Left hindlimb (tissue), 1 donor: ENCODE results near the gene CLMN.
A peak's percentile ranks its signal among the peaks of the same experiment; 100 is the strongest.
"Not testable (repeated sequence)": the region's sequence is repeated elsewhere in the genome, so short reads cannot be mapped to it uniquely, and the experiment has no call there.

Source experiments
- DNase-seq: peaks from one replicate; pipeline ENCODE4 v3.0.0-alpha.2; 2018

The CLMN gene

DNA sequence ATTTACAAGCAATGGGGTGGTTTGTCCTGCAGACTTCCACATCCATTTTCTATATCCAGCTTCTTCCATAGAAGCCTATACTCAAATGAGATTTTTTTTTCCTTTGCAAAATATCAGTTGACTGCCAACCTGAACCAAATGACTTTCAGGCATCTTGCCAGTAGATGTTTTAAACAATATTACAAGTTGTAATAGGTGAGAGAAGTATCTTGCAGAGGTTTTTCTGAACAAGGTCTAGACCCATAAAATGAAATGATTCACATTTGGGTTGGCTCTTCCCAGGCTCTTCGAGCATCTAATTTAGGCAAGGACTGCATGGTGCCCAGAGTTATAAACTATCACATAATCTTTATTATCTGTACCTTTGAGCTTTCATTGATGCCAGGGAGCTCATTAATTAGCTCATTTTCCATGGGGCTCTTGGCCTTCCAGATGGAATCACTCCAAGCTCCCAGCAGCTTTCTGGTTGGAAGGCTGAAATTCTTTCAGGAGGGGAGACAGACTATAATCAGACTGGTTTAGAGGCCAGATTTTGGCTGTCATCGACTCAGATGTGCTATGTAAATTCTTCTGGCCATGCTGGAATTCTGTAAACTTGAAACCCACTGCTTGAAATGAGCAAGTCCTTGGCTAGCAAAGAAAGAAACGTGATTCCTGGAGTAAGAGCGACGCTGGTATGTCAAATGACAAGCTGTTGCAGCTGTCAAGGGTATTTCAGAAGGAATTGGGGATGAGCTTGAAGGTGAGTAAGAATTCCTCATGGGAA is 130.2 kb downstream of the CLMN start:
- peak; percentile 54 for DNase-seq

DNA sequence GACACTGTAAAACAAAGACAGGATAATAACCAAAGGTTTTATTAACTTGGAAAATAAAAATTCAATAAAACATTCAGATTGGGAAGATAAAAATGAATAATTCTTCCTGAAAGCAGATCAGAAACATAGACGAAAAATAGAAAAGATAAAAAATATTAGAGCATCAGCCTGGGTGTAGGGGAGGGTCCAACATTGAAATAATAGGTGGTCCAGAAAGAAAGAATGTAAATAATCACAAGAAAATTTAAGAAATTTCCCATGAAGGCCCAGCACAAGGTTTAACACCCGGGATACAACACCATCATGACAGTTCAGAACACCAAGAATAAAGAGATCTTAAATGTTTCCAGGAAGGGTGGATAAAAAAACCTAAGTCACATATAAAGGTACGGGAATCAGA is 131.3 kb downstream of the CLMN start:
- DNase-seq = no peak

DNA sequence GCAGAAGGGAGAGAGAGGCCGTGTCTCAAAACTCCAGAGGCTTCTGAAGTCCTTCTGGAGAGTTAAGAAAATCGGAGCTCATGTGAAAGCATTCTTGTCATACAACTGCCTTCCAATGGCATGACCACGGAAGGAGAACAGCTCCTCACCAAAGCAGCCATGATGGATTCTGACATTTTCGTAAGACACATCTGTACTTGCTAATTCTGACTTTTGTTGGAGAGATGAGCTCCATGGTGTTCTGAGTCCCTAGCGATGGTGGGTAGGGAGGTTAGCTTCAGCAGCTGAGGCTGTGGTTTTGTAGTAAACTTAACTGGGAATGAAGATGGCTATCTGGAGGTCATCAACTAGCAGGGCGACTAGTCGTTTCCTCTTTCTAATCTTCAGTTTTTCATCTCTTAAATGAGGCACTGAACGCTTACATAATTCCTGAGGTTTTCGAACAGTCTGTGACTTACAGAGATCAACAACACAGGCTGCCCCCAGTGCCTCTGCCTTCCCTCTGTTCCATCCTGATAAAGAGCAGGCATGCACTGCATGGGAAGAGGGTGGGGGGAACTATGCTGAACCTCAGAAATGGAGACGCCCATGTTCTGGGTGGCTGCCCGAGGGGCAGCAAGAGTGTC is 133.8 kb downstream of the CLMN start:
- DNase-seq = no peak

DNA sequence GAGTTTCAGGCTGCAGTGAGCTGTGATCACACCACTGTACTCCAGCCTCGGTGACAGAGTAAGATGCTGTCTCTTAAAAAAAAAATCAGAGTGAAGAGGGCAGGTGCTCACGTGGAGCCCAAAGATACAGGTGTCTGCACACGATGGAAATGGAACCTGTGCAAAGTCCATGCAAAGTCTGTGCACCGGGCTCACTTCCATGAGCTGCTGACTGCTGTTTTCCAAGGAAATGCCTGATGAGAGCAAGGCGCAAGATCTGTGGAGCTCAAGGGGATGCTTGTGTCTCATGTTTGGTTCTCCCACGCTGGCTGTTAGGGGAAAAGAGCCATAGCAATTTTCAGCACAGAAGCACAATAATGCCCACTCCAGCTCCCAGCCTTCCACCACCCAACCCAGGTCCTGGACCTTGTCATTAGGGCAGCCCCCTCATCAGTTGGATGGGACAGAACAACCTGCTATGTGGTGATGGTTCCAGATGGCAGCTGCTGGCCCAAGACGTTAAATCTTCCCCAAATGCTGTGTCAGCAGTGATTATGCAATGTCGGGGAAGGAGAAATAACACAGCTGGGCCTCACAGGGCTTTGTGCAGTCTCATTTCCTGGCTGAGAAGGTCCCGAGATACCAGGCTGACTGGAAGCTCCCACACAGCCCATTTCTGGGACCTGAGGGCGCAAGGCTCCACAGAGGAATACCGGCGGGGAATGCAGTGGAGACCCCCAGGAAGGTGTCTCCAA is 134.5 kb downstream of the CLMN start:
- no peak for DNase-seq

DNA sequence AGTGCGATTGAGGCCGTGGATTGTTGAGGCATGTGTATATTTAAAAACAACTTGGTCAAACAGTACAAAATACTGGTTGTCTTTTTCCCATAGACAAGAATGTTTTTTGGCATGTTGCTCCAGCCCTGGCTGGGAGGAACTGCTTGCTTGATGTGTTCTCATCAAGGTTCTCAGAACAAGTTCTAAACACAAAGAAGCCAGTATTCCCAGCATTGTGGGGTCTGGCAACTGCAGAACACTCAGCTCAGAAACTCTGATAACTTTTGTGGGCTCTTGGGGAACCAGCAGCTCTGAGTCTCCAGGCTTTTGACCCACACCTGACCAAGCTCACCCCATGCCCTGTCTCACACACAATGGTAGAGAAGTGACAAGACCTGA is 135.3 kb downstream of the CLMN start:
- no peak for DNase-seq

DNA sequence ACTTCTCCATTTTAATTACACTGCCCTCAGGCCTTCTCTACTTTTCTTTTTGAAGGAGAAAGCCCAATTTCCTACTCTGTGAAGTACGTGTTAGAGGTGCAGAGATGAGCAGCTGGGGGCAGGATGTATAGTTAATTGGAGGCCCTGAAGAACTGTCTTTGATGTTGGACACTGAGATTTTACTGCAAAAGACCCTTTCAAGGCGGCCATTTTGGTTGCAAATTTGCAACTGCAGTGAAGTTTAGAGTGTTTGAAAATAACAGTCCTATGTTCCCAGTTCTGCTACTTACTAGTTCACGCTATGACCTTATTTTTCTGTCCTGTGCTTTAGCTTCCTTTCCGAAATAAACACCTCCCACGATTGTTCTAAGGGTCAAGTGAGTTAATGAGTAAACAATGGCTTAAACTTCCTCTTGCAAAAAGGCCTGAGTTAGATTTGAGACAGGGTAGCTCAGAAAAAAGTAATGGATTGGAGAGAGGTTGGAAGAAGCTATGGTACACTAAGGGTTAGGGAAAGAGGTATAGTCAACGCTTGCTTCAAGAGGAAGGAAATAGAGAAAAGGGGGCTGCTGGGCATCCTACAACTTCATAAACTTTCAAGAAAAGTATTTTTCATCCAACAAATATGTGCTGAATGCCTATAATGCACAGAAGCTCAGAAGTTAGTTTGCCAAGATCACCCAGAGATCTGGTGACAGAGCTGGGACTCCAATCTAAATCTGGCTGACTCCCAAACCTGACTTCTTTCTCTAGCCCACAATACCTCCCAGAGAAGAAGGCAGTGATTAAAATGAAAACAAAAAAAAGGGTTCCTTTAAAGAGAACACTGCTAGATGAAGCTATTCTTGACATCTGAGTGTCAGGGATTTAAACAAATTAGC is 135.9 kb downstream of the CLMN start:
- DNase-seq = no peak

DNA sequence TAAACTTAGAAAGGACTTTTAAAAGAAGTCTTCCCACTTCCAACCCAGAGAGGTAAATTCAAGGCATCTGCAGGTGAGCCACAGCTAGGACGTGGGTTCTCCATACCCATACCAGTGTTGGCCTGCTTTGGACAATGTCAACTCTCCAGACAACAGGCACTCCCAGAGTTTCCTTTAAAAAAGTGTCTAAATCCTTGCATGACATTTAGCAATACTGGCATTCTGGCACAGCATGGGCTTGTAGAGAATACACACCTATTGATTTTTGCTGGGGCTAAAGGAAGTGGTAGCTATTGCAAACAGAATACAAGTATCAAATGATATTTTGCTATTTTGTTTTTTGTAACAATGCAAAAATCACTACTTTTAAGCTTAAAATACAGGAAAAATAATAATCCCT is 136.6 kb downstream of the CLMN start:
- no peak for DNase-seq

DNA sequence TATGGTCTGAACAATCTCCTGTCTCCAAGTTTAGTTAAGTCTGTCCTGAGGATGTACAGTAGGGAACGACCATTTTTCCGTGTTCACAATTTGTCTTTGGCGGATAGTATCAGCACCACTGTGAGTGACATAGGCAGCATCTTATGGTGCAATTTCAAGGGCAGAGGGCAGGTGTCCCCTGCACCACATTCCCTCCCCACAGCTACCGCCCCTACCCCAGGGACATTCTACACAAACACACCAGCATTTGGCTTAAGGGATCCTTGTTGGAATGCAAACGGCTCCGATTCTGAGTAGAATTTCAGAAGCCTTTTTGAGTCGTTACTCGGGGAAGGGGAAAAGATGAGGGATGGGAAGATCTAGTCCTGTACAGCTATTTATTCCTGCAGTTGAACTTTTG is 137.3 kb downstream of the CLMN start:
- DNase-seq = no peak

DNA sequence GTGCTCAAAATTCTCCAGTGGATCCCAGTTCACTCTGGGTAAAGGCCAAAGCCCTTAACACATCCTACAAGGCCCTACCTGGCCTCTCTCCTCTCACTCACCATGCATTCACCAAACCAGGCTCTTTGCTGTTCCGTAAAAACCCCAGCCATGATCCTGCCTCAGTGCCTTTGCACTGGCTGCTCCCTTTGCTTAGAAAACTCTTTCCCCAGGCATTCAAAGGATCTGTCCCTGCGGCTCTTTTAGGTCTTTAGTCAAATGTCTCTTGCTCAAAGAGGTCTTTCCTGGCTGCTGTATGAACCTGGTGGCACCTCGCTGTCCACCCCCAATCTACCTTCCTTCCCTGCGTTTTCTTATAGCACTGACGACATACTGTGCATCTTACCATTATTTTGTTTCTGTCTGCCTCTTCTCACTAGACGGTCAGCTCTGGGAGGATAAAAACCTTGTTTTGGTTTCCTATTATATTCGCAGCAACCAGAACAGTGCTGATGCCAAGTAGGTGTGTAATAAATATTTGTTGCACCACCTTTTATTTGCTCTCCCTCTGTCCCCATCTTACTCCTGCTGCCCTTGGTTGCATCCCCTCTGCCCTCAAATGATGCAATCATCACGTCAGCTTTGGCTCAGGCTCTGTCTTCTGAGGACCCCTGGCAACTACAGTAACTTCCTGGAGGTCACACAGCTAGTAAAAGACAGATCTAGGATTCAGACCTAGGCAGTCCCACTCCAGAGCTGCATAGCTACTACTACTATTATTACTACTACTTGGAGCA is 138.6 kb downstream of the CLMN start:
- no peak for DNase-seq

DNA sequence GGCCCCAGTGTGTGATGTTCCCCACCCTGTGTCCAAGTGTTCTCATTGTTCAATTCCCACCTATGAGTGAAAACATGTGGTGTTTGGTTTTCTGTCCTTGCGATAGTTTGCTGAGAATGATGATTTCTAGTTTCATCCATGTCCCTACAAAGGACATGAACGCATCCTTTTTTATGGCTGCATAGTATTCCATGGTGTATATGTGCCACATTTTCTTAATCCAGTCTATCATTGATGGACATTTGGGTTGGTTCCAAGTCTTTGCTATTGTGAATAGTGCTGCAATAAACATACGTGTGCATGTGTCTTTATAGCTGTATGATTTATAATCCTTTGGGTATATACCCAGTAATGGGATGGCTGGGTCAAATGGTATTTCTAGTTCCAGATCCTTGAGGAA is 144.0 kb downstream of the CLMN start:
- DNase-seq = not testable (repeated sequence)

DNA sequence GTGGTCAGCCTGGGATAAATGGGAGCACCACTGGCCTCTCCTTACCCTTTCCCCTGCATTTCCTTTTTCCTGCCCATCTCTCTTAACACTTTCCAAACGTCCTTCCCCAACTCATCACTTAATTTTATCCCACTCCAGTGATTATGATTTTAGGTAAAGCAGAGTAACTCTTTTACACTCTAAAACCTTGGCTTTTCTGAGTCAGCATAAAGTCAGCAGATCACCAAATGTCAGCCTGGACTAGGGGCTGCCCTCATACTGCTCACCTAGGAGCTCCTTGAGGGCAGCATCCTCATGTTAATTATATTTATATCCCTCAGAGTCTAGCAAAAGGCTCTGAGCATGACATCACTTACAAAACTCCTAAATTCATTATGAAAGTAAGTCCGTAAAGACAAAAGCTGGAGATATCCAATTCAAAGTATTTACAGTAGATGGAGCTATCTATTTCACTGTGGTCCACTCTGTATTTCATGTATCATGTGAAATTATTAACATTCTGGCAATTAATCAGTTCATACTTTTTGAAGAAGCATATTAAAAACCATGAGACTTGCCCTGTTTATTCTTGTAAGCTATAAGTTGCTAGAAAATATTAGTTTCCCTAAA is 145.4 kb downstream of the CLMN start:
- no peak for DNase-seq

DNA sequence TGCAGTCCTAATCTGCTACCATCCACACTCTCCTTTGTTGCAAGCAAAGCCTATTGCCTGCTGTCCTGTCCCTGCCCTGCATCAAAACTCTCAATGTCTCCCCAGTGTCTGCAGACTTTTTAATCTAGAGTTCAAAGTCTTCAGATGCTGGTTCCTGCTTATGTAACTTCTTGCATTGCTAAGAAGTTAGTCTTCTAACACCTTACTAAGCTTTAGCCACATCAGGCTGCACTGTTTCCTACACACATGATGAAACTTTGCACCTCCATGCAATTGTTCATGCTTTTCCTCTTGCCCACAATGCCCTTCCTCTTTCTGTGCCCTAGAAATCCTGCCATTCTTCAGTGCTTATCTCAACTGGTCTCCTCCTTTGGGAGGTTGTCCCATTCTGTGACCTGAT is 146.2 kb downstream of the CLMN start:
- DNase-seq = no peak

DNA sequence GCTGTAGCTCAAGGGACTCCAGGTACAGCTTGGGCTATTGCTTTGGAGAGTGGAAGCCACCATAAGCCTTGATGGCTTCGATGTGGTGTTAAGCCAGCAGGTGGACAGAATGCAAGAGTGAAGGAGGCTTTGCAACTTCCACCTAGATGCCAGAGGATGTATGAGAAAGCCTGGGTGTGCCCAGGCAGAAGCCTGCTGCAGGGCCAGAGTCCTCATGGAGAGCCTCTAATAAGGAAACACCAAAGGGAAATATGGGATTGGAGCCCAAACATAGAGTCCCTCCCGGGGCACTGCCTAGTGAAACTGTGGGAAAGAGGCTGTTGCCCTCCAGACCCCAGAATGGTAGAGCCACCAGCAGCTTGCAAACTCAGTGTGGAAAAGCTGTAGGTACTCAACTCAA is 152.5 kb downstream of the CLMN start:
- no peak for DNase-seq

DNA sequence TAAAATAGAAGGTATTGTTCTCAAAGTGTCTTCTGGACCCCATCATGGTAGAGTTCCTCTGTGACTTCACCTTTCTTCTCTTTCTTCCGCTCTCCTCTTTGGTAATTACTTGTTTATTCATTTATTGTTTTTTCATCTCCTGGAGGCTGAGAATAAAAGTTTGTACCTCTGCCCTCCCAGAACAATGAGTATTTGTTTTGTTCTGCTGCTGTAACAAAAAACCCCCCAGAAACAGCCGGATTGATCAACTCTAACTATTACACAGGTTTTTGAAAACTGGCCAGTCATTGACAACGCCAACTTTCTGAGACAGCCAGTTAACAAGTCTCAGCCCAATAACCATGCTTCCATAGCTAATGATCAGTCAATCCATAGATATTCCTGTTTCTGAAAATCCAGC is 154.2 kb downstream of the CLMN start:
- DNase-seq = no peak

DNA sequence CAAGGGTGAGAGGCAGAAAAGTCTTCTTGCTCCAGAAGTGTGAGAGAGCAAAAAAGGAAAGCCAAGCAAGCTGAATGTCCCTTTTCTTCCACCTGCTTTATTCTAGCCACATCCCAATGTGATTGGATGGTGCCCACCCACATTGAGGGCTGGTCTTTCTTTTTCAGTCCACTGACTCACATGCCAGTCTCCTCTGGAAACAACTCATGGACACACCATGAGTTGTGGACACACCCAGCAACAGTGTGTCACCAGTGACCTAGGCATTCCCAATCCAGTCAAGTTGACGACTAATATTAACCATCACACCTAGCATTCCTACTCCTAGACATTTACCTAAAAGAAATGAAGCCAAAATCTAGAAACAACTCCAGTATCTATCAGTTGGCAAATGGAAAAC is 155.2 kb downstream of the CLMN start:
- DNase-seq = no peak

DNA sequence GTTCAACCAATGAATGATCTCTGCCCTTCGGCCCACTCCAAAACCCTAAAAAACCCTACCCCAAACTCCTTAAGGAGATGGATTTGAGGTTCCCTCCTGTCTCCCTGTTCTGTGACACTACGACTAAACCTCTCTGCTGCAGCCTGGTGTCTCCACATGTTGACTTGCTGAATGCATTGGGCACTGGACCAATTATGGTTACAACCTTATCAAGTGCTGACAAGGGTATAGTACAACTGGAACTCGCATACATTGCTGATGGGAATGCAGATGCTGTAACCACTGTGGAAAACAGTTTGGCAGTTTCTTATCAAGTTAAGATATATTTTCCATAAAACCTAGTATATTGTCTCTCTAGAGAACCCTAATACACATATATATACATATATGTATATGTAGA is 156.0 kb downstream of the CLMN start:
- no peak for DNase-seq

DNA sequence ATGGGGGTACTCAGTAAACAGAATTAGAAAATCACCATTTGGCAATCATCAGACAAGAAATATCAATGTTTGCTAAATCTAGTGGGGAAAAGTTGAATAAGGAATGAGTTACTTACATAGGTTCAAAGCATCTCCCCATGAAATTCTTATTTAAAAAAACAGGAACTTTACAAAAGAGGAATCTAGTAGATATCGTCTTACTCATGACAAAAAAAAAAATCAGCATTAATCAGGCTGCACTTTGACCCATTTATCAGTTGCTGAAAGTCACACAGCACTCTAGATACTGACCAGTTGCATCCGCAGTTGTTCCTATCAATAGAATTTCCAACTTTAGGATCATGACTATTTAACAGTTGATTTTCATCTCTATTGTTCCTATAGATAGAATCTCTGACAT is 156.6 kb downstream of the CLMN start:
- DNase-seq = no peak

DNA sequence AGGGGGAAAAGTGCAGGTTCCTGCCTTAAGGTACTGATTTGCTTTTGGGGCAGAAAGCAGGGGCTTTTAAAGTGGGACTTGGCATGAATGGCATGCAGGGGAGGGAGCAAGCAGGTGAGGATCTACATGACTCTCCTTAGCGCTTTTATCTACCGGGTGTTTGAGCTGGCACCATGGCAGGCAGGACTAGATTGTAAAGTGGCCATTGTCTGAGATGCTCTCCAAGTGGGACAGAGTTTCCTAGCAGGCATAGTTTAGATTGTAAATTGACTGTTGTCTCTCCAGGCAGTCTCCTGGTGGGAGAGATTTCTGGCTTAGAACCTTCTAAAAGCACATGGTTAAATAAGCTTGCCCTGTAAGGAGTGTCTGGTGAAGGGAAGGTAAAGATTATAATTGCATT is 157.1 kb downstream of the CLMN start:
- no peak for DNase-seq

DNA sequence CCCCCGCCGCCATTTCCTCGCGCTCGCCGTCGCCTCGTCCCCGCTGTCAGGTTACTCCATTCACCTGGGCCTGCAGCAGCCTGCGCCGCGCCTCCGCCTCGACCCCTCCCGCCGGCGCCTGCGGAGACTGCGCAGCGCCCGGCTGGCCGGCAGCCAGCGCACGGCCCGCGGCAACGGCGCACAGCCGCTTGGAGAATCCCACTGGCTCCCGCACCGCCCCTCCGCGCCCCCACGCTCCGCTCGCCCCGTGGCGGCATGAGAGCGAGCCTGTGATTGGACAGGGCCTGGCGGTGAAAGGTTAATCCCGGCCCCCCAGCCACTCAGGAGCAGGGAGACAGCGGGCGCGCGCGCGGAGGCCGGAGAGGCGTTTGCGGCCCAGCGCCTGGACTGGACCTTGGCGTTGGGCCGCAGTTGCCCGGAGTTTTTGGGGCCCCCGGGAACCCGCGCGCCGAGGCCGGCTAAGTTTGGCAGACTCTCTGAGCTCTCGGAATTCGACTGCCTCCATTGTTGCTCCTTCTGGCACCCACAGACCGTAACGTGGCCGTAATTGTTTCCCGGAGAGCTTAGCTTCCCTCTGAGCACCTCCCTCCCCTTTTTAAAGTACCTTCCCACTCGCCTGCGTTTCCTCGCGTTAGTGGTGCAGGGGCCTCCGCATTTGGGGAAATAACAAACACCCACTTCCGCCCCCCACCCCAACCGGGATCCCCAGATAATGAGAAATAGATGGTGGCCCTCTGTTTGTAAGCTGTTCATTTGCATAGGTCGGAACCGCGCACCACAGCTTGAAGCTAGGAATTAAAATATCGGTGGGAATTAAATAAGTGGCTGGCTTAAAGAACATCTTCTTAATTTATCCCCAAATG is 162.2 kb downstream of the CLMN start, which contains the start of gene DICER1:
TSS of gene DICER1 (minus strand) at position 203 of the 863 bp plus-strand sequence. CDS start 24,071 bp downstream, outside the sequence.
- peak; percentile 98 for DNase-seq

DNA sequence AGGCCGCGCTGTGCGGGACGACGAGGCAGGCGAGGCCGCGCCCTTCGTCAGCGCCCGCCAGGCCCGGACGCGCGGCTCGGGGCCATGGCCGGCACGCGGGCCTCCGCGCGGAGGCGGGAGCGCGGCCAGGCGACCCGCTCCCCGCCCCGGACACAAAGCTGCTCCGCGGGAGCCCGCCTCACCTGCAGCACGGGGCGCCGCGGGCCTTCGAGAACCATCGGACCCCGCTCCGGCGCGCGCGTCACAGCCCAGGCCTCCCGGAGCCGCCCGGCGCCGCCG is 162.7 kb downstream of the CLMN start:
- DNase-seq = no peak
